HL-60 (cell line): Measurements from ENCODE around the gene CLSTN2.

Experiments
- DNase-seq, 2 experiments: peaks; one replicate each; pipeline ENCODE4 v3.0.0-alpha.2; 2010 to 2020; ENCODE audit warnings: low read depth in 1 of 2, low spot score in 1 of 2
- H3K27ac ChIP-seq: fragments of 250-450 bp; sonication (Bioruptor Pico); replicated peaks from 2 replicates; pipeline ENCODE4 v1.5.1; 2020; ENCODE audit warnings: mild to moderate bottlenecking, moderate library complexity
- H3K27me3 ChIP-seq: fragments of 250-450 bp; sonication (Bioruptor Pico); 2 replicates; pipeline ENCODE4 v1.5.1; 2021; ENCODE audit warnings: mild to moderate bottlenecking, moderate library complexity; ENCODE audit not compliant: insufficient read depth, poor library complexity, severe bottlenecking
- H3K4me3 ChIP-seq: replicated peaks from 2 replicates; pipeline ENCODE4 v1.5.1; 2011; ENCODE audit warnings: mild to moderate bottlenecking, control low read depth, low read length; ENCODE audit not compliant: insufficient read depth
- GABPA ChIP-seq: IDR thresholded peaks from 2 replicates; pipeline ENCODE4 v1.6.1; 2012; ENCODE audit warnings: low read depth
- POLR2AphosphoS5 ChIP-seq: IDR thresholded peaks from 2 replicates; pipeline ENCODE4 v1.6.1; 2012; ENCODE audit warnings: low read depth
- SPI1 ChIP-seq: IDR thresholded peaks from 2 replicates; pipeline ENCODE4 v1.6.1; 2012; ENCODE audit warnings: low read depth, mild to moderate bottlenecking, borderline replicate concordance
- TF ChIP-seq, protein P1 (sequence below): IDR thresholded peaks from one replicate; pipeline ENCODE4 v1.5.1; 2011; ENCODE audit warnings: low read length, control low read depth, inconsistent platforms; ENCODE audit not compliant: insufficient read depth
- TF ChIP-seq, protein P2 (sequence below): IDR thresholded peaks from 2 replicates; pipeline ENCODE4 v1.6.1; 2012; ENCODE audit warnings: low read depth; ENCODE audit not compliant: insufficient replicate concordance

Gene CLSTN2

DNA sequence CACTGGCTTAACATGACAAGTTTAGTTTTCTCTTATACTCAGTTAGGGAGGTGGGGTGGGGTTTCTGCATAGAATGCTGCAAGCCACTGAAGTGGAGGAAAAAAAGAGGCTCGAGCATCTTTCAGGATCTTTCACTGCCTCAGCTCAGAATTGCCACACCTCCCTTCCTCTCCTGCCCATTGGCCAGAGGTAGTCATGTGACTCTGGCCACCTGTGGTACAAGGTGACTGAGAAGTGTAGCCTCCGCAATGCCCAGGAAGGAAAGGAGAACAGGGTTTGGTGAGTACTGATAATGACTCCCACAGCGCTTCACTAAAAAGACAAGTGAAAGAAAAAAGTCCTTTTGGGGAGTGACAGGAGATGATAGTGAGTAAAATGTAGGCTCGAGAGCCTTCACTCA is 618.6 kb downstream of the CLSTN2 start:
- H3K4me3 ChIP-seq, result no peak overlapping the region
- no peak overlapping the region for H3K27ac ChIP-seq
- no peak for TF ChIP-seq POLR2AphosphoS5
- no peak for TF ChIP-seq SPI1
- TF ChIP-seq GABPA, result no peak
- TF ChIP-seq, protein P1, sequence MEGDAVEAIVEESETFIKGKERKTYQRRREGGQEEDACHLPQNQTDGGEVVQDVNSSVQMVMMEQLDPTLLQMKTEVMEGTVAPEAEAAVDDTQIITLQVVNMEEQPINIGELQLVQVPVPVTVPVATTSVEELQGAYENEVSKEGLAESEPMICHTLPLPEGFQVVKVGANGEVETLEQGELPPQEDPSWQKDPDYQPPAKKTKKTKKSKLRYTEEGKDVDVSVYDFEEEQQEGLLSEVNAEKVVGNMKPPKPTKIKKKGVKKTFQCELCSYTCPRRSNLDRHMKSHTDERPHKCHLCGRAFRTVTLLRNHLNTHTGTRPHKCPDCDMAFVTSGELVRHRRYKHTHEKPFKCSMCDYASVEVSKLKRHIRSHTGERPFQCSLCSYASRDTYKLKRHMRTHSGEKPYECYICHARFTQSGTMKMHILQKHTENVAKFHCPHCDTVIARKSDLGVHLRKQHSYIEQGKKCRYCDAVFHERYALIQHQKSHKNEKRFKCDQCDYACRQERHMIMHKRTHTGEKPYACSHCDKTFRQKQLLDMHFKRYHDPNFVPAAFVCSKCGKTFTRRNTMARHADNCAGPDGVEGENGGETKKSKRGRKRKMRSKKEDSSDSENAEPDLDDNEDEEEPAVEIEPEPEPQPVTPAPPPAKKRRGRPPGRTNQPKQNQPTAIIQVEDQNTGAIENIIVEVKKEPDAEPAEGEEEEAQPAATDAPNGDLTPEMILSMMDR, result no peak
- TF ChIP-seq, protein P2, sequence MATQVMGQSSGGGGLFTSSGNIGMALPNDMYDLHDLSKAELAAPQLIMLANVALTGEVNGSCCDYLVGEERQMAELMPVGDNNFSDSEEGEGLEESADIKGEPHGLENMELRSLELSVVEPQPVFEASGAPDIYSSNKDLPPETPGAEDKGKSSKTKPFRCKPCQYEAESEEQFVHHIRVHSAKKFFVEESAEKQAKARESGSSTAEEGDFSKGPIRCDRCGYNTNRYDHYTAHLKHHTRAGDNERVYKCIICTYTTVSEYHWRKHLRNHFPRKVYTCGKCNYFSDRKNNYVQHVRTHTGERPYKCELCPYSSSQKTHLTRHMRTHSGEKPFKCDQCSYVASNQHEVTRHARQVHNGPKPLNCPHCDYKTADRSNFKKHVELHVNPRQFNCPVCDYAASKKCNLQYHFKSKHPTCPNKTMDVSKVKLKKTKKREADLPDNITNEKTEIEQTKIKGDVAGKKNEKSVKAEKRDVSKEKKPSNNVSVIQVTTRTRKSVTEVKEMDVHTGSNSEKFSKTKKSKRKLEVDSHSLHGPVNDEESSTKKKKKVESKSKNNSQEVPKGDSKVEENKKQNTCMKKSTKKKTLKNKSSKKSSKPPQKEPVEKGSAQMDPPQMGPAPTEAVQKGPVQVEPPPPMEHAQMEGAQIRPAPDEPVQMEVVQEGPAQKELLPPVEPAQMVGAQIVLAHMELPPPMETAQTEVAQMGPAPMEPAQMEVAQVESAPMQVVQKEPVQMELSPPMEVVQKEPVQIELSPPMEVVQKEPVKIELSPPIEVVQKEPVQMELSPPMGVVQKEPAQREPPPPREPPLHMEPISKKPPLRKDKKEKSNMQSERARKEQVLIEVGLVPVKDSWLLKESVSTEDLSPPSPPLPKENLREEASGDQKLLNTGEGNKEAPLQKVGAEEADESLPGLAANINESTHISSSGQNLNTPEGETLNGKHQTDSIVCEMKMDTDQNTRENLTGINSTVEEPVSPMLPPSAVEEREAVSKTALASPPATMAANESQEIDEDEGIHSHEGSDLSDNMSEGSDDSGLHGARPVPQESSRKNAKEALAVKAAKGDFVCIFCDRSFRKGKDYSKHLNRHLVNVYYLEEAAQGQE, result no peak
- no peaks in the 10 kb centered on the region for H3K27me3 ChIP-seq
- no peak for DNase-seq

DNA sequence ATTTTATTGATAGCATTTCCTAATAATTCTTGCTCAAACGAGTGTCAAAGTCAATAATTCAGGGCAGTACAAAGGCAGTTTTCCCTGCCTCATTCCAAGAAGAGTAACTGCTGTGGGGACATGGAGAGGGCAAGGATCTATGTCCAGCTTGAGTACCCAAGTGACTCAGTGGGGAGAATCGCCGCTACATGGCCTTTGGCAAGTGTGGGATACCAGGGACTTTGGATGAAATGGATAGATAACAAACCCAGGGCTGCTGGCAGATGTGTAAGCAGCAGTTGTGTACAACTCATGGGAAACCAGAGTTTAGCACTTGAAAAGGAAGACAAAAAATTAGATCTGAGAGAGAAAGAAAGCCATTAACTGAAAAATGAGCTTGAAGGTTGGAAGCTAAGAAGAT is 620.7 kb downstream of the CLSTN2 start:
- Histone ChIP-seq H3K27me3 (no peaks in the 10 kb centered on the region), H3K4me3 (no peak overlapping the region), H3K27ac (no peak overlapping the region)
- TF ChIP-seq POLR2AphosphoS5, result no peak
- TF ChIP-seq GABPA, result no peak
- TF ChIP-seq, protein P1, result no peak
- TF ChIP-seq SPI1, result no peak
- TF ChIP-seq, protein P2, result no peak
- no peak for DNase-seq

DNA sequence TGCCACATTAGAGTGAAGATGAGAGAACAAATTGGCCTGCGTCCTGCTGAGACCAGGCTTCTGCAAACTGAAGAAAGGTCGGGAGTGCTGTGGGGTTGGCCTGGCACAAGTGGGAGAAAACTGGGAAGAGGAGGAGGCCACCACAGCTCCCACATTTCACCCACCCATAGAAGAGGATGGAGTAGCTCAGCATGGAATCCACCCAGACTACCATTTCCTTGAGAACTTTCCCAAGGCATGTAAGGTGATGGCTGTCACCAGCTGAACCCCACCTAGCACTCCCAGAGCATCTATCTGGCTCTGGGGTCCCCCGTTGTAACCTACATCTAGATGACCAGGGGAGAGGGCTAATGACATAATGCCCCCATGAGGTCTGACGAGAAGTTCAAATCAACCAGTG is 622.5 kb downstream of the CLSTN2 start:
- no peak overlapping the region for H3K27ac ChIP-seq
- no peak overlapping the region for H3K4me3 ChIP-seq
- no peak for DNase-seq
- TF ChIP-seq GABPA, result no peak
- TF ChIP-seq, protein P1, result no peak
- no peak for TF ChIP-seq POLR2AphosphoS5
- TF ChIP-seq SPI1, result no peak
- TF ChIP-seq, protein P2, result no peak
- H3K27me3 ChIP-seq, result no peaks in the 10 kb centered on the region
